Esophagus squamous epithelium (tissue), 4 donors: Measurements from ENCODE around the gene PARD3.

Source experiments
- CTCF ChIP-seq, 6 experiments: fragments of 450-650 bp in 4 of 6; fragments of 200-600 bp in 2 of 6; sonication (generic) in 2 of 6; IDR thresholded peaks; one replicate each; pipeline ENCODE4 v1.5.1; 2016 to 2019; ENCODE audit warnings: antibody characterized with exemption in 6 of 6, mild to moderate bottlenecking in 4 of 6, moderate library complexity in 4 of 6
- POLR2A ChIP-seq, 4 donors: fragments of 450-650 bp; IDR thresholded peaks; one replicate each; pipeline ENCODE4 v1.6.1; 2017; ENCODE audit warnings: antibody characterized with exemption in 4 of 4, mild to moderate bottlenecking in 4 of 4, moderate library complexity in 3 of 4

GRCh38 chr10:34762156-34762555 lies 52.9 kb downstream of the PARD3 start:
- TF ChIP-seq CTCF (IDR thresholded peaks at IDR 0.05) (no peak), POLR2A (IDR thresholded peaks at IDR 0.05) (no peak)
